DMS 273 treated with DMSO at 0.1 percent for 48 hours (cell line): ENCODE measurements around the gene UBA1.

Source experiments
- DNase-seq: peaks from one replicate; lab custom pipeline; 2025; lab: John Stamatoyannopoulos, UW

Gene UBA1

GRCh38 chrX:47212381-47213293, 19.0 kb downstream of the UBA1 start:
- no peak for DNase-seq

DNA sequence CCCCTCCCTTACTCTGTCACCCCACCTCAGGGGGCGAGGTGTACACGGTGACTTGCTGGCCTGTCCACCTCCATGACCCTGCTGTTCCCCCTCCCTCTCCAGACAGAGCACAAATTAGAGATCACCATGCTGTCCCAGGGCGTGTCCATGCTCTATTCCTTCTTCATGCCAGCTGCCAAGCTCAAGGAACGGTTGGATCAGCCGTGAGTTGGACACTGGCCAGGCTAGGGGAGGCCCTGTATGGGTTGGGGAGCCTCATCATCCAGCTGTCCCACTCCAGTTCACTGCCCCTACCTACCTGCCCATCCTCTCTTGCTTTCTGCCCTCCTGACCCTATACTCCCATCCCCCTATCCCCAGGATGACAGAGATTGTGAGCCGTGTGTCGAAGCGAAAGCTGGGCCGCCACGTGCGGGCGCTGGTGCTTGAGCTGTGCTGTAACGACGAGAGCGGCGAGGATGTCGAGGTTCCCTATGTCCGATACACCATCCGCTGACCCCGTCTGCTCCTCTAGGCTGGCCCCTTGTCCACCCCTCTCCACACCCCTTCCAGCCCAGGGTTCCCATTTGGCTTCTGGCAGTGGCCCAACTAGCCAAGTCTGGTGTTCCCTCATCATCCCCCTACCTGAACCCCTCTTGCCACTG, 20.9 kb downstream of the UBA1 start:
- DNase-seq: no peak

GRCh38 chrX:47215291-47215900, 21.8 kb downstream of the UBA1 start:
- DNase-seq: no peak

DNA sequence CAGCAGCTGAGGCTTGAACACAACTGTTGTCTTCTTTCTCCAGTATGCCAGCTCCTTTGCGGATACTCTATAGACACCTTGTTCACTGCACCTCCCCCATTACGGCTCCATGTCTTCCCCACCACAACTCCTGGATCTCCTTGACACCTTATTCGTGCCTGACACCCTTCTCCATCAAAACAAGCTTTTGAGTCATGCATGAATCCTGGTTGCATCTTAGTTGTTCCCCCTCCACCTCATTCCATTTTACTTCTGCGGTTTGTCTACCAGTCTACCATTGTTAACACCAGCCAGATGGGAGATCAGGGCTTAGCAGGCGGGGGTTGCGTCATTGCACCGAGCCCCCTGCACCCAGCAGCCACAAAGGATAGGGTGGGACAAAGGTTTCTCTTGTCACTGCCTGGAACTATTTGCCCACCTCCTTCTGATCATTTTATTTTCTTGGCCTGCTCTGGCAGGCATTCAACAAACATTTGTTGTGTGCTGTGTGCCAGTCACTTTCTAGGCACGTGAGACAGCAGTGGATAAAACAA, 22.8 kb downstream of the UBA1 start:
- DNase-seq: no peak

DNA sequence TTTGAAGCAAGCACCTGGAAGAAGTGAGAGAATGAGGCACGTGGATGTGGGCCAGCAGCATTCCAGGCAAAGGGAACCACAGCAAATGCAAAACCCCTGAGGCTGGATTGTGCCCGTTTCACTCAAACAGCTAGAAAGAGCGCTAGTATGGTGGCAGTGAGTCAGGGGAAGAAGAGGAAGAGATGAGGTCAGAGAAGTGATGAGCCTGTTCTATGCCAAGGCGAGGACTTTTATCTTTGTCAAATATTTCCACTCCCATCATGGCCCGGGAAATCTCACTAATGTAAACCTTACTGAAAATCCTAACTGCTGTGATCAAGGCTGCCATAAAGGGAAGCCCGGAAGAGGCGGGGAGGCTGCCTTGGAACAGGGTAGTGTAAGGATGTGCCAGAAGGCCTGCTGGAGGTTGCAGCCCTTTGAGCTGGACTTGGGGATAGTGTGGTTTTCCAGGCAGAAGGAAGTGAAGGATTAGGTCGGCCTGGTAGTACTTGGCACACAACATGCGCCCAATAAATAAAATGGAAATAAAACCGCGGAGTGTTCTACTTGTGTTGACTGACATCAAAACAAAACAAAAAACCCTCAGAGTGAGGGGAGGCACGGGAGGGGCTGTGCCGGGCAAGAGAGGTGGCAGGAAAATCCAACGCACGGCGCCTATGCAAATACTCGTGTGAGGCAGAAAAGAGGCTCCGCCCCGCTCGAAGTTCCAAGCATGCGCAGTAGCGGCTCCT, 23.7 kb downstream of the UBA1 start:
- DNase-seq: no peak

GRCh38 chrX:47217852-47218279, 24.2 kb downstream of the UBA1 start:
- DNase-seq: peak; percentile 100

DNA sequence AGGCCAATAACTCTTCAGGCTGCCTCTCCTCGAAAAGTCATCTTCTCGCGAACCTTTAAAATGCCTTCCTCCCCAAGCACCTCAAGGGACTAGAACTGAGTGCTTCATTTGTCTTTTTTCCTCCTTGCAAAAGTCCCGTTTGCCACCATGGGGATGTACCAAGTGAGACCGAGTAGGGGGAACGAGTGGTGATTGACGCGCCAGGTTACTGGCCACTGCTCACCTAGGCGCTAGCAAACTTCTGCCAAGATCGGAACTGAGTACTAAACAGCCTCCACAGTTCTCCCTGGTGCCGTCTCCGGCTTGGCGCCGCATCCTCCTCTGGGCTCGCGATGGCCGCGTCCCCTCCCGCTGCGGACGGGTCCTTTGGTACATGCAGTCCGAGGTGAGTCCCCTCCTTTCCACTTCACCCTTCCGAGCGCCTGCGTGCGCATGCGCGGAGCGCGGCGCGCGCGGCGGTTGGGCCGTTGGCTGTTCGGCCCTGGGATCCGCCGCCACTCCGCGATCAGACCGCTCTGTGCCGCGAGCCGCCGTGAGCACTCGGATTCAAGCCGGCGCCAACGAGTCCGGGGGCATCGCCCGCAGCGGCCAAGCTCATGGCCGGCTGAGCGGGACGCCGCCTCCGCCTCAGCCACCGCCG, 24.8 kb downstream of the UBA1 start, which contains the start of gene CDK16:
TSS of gene CDK16 (plus strand) at position 402 of the 640 bp plus-strand sequence. CDS start 4,877 bp downstream, outside the sequence.
- peak; percentile 80 for DNase-seq

DNA sequence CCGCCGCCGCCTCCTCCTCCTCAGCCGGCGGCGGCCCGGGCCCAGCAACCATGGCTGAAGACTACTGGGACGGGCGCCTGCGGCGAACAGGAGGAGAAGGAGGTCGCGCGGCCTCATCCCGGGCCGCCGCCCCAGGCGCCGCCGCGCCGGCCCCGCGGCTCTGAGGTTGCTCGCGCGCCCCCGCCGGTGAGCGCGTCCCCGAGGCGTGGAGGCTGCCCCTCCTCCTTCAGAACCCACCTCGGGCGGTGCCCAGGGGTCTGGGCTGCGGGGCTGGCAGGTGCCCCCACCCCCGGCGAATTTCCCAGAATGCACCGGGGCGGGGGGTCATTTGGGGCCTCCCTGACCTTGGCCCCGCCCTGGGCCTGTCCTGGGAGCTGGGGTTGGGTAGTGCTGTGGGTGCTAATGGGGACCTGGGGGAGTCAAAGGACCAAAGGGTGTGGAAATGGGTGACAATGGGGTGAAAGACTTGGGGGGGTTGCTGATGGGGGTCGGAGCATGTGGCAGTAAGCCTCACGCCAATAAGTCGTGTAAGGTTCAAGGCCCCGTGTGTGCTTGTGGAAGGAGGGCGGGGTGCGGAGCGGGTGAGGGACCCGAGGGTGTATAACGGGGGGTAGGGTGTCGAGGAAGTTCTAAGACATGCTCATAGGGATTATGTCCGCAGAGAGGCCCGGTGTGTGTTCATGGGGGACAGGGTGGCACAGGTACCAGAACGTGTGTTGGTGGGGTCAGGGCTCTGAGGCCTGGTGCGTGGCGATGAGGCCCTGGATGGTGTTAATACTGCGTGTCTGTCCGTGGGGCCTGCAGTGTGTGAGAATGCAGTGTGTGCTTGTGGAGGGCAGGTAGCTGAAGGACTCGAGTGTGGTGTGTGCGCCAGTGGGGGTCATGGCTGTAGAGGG, 25.5 kb downstream of the UBA1 start:
- DNase-seq: no peak

DNA sequence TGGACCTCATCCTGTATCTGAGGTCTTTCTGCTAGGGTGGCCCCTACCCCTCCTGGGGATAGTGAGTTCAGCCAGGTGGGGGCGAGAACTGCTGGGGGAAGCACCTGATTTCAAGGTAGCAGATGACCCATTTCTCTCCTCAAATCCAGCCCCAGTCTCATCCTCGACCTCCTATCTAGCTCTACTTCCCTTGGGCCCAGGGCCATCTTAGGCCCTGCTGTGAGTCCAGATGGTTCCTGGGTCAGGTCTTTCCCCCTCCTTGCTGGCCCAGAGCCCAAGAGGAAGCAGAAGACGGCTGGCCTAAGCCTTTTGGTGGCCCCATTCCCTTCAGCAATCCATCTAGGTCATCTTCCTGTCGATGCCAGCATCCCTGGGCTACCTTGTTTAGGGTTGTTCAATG, 28.1 kb downstream of the UBA1 start:
- DNase-seq: no peak

DNA sequence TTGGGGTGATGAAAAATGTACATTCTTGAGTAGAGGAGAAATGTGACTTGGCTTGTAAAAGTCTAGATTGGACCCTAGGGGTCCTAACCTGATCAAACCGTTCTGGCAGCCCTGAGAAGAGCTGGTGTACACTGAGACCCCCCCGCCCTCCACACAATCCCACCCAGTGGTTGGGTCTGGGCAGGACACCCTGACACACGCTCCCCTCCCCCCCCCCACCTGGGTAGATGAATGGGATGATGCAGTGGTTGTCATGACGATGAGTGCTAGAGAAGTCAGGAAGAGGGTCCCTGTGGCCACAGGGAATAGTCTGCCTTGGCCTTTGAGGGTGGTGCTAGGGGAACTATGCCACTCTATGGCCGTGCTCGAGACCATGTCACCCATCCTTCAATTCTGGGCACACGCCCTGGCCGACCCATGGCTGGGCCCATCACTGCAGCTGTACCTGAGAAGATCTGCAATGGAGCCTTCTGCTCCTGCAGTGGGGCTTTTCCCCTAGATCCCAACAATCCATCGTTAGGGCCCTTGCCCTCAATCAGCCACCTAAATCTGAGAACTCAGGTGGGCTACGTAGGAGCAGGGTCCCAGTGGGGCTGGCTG, 29.2 kb downstream of the UBA1 start:
- DNase-seq: no peak

DNA sequence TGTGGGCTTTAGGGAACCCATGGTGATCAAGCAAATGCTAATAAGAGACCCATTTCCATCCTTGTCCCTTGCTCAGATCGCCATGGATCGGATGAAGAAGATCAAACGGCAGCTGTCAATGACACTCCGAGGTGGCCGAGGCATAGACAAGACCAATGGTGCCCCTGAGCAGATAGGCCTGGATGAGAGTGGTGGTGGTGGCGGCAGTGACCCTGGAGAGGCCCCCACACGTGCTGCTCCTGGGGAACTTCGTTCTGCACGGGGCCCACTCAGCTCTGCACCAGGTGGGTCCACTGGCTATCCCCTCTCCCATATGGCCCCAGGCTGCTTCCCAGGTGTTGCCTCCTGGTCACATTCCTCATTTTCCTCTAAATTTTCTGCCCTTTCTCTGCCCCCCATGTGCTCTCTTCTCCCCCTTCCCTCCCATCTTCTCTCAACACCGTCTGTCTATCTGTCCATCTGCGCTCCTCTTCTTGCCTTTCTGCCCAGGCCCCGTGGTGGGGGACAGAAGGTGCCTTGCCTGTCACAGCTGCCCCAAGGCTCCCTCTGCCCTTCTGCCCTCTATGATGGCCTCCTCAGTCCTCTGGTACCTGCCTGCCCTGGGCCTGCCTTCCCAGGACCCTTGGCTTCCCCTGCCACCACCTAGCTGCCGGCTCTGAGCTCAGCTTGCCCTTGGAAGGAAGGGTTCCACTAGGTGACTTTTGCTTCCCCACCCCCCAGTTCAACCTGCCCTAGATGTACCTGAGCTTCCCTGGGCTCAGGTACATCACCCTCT, 30.0 kb downstream of the UBA1 start:
- no peak for DNase-seq

GRCh38 chrX:47224266-47224895, 30.8 kb downstream of the UBA1 start:
- DNase-seq: no peak

DNA sequence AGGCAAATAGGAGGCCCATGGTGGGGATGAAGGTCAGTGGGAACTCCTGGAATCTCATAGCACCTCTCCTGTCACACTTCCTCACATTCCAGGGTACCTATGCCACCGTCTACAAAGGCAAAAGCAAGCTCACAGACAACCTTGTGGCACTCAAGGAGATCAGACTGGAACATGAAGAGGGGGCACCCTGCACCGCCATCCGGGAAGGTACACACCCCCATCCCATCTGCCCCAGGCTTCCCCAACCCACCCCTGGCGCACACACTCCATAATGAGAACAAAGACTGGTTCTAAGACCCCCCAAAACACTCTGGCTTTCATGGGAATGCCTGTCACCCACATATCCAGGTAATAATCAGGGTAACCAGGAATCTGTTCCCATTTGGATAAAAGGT, 31.3 kb downstream of the UBA1 start:
- no peak for DNase-seq

DNA sequence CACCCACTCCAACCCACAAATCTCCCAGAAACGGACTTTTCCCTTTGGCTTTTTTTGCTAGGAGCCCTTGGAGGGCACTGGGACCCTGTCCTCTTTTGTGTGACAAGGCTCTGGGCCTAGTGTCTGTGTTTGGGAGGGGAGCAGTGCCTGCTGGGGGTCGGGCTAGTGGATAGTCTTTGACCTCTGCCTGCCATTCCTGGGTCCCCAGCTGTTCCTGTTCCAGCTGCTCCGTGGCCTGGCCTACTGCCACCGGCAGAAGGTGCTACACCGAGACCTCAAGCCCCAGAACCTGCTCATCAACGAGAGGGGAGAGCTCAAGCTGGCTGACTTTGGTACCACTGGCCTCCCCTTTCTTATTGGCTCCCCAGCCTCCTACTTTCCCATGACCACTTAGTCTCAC, 32.4 kb downstream of the UBA1 start:
- DNase-seq: no peak

DNA sequence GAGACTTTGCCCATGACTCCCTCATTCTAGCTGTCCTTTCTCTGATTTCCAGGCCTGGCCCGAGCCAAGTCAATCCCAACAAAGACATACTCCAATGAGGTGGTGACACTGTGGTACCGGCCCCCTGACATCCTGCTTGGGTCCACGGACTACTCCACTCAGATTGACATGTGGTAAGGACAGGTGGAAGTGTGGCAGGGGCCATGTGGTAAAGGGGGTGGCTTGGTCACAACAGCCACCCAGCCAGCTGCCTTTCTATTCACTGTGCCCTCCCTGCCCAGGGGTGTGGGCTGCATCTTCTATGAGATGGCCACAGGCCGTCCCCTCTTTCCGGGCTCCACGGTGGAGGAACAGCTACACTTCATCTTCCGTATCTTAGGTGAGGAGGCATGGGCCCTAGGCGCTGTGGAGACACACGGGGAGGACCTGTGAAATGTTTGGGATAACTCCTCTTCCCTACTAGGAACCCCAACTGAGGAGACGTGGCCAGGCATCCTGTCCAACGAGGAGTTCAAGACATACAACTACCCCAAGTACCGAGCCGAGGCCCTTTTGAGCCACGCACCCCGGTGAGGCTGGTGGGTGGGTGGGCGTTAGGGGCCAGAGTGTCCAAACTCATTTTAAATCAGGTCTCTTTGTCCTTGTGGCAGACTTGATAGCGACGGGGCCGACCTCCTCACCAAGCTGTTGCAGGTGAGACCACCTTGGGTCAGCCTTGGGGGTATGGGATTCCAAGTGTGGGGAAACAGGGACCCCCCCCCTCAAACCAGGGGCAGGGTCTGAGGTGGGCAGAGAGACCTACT, 33.1 kb downstream of the UBA1 start:
- DNase-seq: no peak

DNA sequence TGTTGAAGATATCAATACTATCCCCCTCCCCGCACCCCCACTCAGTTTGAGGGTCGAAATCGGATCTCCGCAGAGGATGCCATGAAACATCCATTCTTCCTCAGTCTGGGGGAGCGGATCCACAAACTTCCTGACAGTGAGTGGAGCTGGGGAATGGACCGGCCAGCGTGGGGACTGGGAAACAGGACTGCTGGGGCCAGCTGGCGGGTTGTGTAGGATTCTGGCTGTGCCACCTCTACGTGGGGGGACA, 33.6 kb downstream of the UBA1 start:
- DNase-seq: no peak

DNA sequence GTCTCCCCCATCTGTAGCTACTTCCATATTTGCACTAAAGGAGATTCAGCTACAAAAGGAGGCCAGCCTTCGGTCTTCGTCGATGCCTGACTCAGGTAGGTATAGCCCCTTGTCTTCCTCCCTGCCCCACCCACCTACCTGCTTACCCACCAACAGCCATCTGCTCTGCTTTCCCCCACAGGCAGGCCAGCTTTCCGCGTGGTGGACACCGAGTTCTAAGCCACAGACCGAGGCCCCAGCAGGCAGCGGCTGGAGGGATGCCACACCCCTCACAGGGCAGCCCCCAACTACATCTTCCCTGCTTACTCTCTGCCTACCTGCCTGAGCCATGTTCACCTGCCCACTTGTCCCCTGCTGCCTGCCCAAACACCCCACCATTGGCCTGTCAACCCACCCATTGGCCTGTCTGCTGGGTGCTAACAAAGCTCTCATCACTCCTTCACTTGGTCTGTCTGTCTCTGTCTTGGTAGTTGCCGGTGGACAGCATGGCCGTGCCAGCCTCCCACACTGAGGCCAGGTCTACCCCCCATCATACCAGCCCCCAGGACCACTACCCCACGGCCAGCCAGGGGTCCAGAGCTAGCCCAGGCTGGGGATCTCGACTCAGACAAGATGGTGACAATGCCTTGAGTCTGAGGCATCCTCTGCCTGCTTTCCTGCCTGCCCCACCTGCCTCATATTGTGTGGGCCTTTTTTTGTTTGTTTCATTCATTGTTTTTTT, 35.1 kb downstream of the UBA1 start:
- DNase-seq: no peak
